Liver (tissue), 9 donors: ENCODE data around the gene NAA38. TPM values are rescaled to one million over a fixed set of nuclear protein-coding genes. Genes with fewer than 3 reads are reported as not detected.
A peak's percentile ranks its signal among the peaks of the same experiment; 100 is the strongest.

ENCODE experiments used
- DNase-seq: peaks from one replicate; pipeline ENCODE4 v3.0.0-alpha.2; 2017; ENCODE audit warnings: low spot score
- H3K27ac ChIP-seq, 2 donors: one replicate each; pipeline ENCODE4 v1.7.0; 2013; ENCODE audit warnings: inconsistent platforms in 2 of 2, low read length in 2 of 2, control low read depth in 1 of 2, low read depth in 1 of 2, mild to moderate bottlenecking in 1 of 2
- H3K27me3 ChIP-seq, 4 donors: one replicate each; pipeline versions ENCODE4 v1.6.1 to v1.7.0; 2013; ENCODE audit warnings: low read length in 3 of 4, inconsistent platforms in 1 of 4, mild to moderate bottlenecking in 1 of 4, moderate library complexity in 1 of 4; ENCODE audit not compliant: control insufficient read depth in 4 of 4, insufficient read depth in 4 of 4
- H3K36me3 ChIP-seq, 4 donors: one replicate each; pipeline versions ENCODE4 v1.6.1 to v1.7.0; 2013; ENCODE audit warnings: low read length in 3 of 4, mild to moderate bottlenecking in 3 of 4, low read depth in 1 of 4, moderate library complexity in 1 of 4; ENCODE audit not compliant: control insufficient read depth in 4 of 4, insufficient read depth in 3 of 4
- H3K4me1 ChIP-seq, 4 donors: one replicate each; pipeline versions ENCODE4 v1.6.1 to v1.7.0; 2013; ENCODE audit warnings: low read length in 3 of 4, mild to moderate bottlenecking in 3 of 4, moderate library complexity in 1 of 4; ENCODE audit not compliant: control insufficient read depth in 4 of 4, insufficient read depth in 4 of 4
- H3K4me3 ChIP-seq, 3 donors: one replicate each; pipeline versions ENCODE4 v1.6.1 to v1.7.0; 2013; ENCODE audit warnings: low read length in 3 of 3, control low read depth in 1 of 3, low read depth in 1 of 3, mild to moderate bottlenecking in 1 of 3
- H3K9ac ChIP-seq, 2 donors: one replicate each; pipeline ENCODE4 v1.7.0; 2013; ENCODE audit warnings: low read length in 2 of 2, mild to moderate bottlenecking in 2 of 2, moderate library complexity in 2 of 2, control low read depth in 1 of 2, low read depth in 1 of 2
- H3K9me3 ChIP-seq, 4 donors: one replicate each; pipeline versions ENCODE4 v1.6.1 to v1.7.0; 2013; ENCODE audit warnings: low read length in 3 of 4; ENCODE audit not compliant: control insufficient read depth in 4 of 4
- CTCF ChIP-seq: fragments of 150-350 bp; IDR thresholded peaks from 2 replicates; pipeline ENCODE4 v1.5.1; 2017; ENCODE audit warnings: improper control_type of control experiment, low read depth, low read length; ENCODE audit not compliant: missing input control
- EGR1 ChIP-seq, 2 donors: IDR thresholded peaks; 2 replicates each; pipeline ENCODE4 v1.6.1; 2016 to 2018; ENCODE audit warnings: antibody characterized with exemption in 2 of 2, low read depth in 2 of 2
- FOXA1 ChIP-seq: IDR thresholded peaks from 2 replicates; pipeline ENCODE4 v1.6.1; 2016; ENCODE audit warnings: antibody characterized with exemption
- FOXA2 ChIP-seq: IDR thresholded peaks from 2 replicates; pipeline ENCODE4 v1.6.1; 2016; ENCODE audit warnings: antibody characterized with exemption
- GABPA ChIP-seq, 2 donors: IDR thresholded peaks in 1 of 2; conservative IDR thresholded peaks in 1 of 2; 2 replicates each; pipeline ENCODE4 v1.6.1; 2016; ENCODE audit warnings: antibody characterized with exemption in 2 of 2, mild to moderate bottlenecking in 1 of 2, moderate library complexity in 1 of 2
- HNF4A ChIP-seq, 2 donors: conservative IDR thresholded peaks; 2 replicates each; pipeline ENCODE4 v1.6.1; 2016; ENCODE audit warnings: antibody characterized with exemption in 2 of 2, mild to moderate bottlenecking in 2 of 2
- JUND ChIP-seq, 2 donors: IDR thresholded peaks; 2 replicates each; pipeline ENCODE4 v1.6.1; 2016; ENCODE audit warnings: antibody characterized with exemption in 2 of 2
- NR2F2 ChIP-seq: IDR thresholded peaks from 2 replicates; pipeline ENCODE4 v1.6.1; 2016; ENCODE audit warnings: antibody characterized with exemption
- RAD21 ChIP-seq, 2 donors: IDR thresholded peaks; 2 replicates each; pipeline ENCODE4 v1.6.1; 2016; ENCODE audit warnings: antibody characterized with exemption in 2 of 2, mild to moderate bottlenecking in 2 of 2
- RXRA ChIP-seq, 2 donors: IDR thresholded peaks; 2 replicates each; pipeline ENCODE4 v1.6.1; 2017 to 2018; ENCODE audit warnings: antibody characterized with exemption in 2 of 2, mild to moderate bottlenecking in 1 of 2
- SP1 ChIP-seq: IDR thresholded peaks from 2 replicates; pipeline ENCODE4 v1.6.1; 2018; ENCODE audit warnings: antibody characterized with exemption, mild to moderate bottlenecking
- TAF1 ChIP-seq: conservative IDR thresholded peaks from 2 replicates; pipeline ENCODE4 v1.6.1; 2016; ENCODE audit warnings: antibody characterized with exemption, mild to moderate bottlenecking
- YY1 ChIP-seq: IDR thresholded peaks from 2 replicates; pipeline ENCODE4 v1.6.1; 2016; ENCODE audit warnings: antibody characterized with exemption, mild to moderate bottlenecking
- ZBTB33 ChIP-seq: IDR thresholded peaks from 2 replicates; pipeline ENCODE4 v1.6.1; 2016; ENCODE audit warnings: antibody characterized with exemption
- WGBS: extraction: QIAGEN DNeasy Blood & Tissue Kit; methylation state at CpG from one replicate; pipeline ENCODE4 v1.1.7; 2013; 5-methylcytosine and 5-hydroxymethylcytosine counted together
- polyA plus RNA-seq, 2 donors: library from polyadenylated mRNA; stranded (reverse) in 1 of 2; unstranded in 1 of 2; fragments of 200-250 nt in 1 of 2; fragments of >200 nt in 1 of 2; fragmentation: Nextera tagmentation in 1 of 2; extraction: Ambion mirVana in 1 of 2; gene quantifications; one replicate each; pipeline versions ENCODE4 v1.2.1 to v1.2.3, GENCODE V29; 2013 to 2015
- total RNA-seq, 2 donors: library from RNA; depleted of rRNA; stranded (reverse); fragments of >200 nt; gene quantifications; one replicate each; pipeline ENCODE4 v1.2.3, GENCODE V29; 2014
- TF ChIP-seq, protein P1 (sequence below): IDR thresholded peaks from 2 replicates; pipeline ENCODE4 v1.6.1; 2016; ENCODE audit warnings: antibody characterized with exemption
- TF ChIP-seq, protein P2 (sequence below): IDR thresholded peaks from 2 replicates; pipeline ENCODE4 v1.6.1; 2016; ENCODE audit warnings: antibody characterized with exemption
- TF ChIP-seq, protein P3 (sequence below): IDR thresholded peaks from 2 replicates; pipeline ENCODE4 v1.6.1; 2016; ENCODE audit warnings: antibody characterized with exemption, mild to moderate bottlenecking
- donor health status: healthy.
- donor health status: healthy.
- donor health status: healthy.
- donor health status: healthy.
- donor health status: healthy.

NAA38 gene
- total and polyA plus RNA-seq, 4 donors, result 24.3 to 118 (median 56.8) TPM

DNA sequence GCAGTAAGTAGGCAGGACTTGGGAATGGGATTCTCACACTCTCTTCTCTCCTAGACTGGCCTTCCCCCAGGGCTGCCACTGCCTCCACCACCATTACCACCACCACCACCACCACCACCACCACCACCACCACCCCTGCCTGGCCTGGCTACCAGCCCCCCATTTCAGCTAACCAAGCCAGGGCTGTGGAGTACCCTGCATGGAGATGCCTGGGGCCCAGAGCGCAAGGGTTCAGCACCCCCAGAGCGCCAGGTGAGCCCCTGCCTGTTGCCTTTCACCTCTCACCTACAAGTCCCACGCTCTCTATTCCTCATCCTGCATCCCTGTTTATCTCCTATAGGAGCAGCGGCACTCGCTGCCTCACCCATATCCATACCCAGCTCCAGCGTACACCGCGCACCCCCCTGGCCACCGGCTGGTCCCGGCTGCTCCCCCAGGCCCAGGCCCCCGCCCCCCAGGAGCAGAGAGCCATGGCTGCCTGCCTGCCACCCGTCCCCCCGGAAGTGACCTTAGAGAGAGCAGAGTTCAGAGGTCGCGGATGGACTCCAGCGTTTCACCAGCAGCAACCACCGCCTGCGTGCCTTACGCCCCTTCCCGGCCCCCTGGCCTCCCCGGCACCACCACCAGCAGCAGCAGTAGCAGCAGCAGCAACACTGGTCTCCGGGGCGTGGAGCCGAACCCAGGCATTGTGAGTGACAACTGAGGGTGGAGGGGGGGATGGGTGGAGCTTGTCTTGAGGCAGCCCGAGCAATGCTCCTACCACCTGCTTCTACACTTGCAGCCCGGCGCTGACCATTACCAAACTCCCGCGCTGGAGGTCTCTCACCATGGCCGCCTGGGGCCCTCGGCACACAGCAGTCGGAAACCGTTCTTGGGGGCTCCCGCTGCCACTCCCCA lies 10.3 kb downstream of the NAA38 start (continued):
- no peak for TF ChIP-seq SP1
- no peak for TF ChIP-seq HNF4A (conservative IDR thresholded peaks at IDR 0.05)
- no peak for TF ChIP-seq NR2F2
- TF ChIP-seq RXRA (IDR thresholded peaks at IDR 0.05), result no peak
- TF ChIP-seq FOXA2, result no peak
- TF ChIP-seq JUND (IDR thresholded peaks at IDR 0.05), result no peak
- TF ChIP-seq, protein P1, sequence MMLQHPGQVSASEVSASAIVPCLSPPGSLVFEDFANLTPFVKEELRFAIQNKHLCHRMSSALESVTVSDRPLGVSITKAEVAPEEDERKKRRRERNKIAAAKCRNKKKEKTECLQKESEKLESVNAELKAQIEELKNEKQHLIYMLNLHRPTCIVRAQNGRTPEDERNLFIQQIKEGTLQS, result no peak
- no peak for TF ChIP-seq FOXA1
- TF ChIP-seq GABPA (IDR thresholded peaks at IDR 0.05 in 1 of 2, conservative IDR thresholded peaks at IDR 0.05 in 1 of 2), result no peak

- no peak overlapping the region for H3K9ac ChIP-seq
- H3K9me3 ChIP-seq, result no peaks in the 10 kb centered on the region
- WGBS, result 89% methylated on average over 22 of the region's 22 CpGs
- no peak for DNase-seq
- H3K27me3 ChIP-seq, result no peaks in the 10 kb centered on the region
- peaks cover 13 to 40% (median 20%) of the 10 kb centered on the region in 4 donors for H3K36me3 ChIP-seq
- no peak for TF ChIP-seq FOXA2
- peaks cover 0 to 21% (median 13%) of the 10 kb centered on the region in 4 donors for H3K4me1 ChIP-seq
- H3K4me3 ChIP-seq, result no peak overlapping the region
- H3K27ac ChIP-seq, result no peak overlapping the region
These were observed 11.2 kb downstream of the NAA38 start for GRCh38 chr17:7846063-7846735.

GRCh38 chr17:7845359-7846062 lies 11.8 kb downstream of the NAA38 start:
- H3K9me3 ChIP-seq, result no peaks in the 10 kb centered on the region
- H3K27ac ChIP-seq, result peak overlapping the region; percentile 99 to 100
- H3K9ac ChIP-seq, result peak overlapping the region in 1 of 2 donors; percentile 60
- peak overlapping the region; percentile 1 to 90 (median 66) for H3K4me3 ChIP-seq
- no peak for TF ChIP-seq SP1
- no peak for TF ChIP-seq RAD21 (IDR thresholded peaks at IDR 0.05)
- TF ChIP-seq CTCF, result no peak
- TF ChIP-seq, protein P1, result no peak
- TF ChIP-seq ZBTB33, result no peak
- TF ChIP-seq, protein P2, sequence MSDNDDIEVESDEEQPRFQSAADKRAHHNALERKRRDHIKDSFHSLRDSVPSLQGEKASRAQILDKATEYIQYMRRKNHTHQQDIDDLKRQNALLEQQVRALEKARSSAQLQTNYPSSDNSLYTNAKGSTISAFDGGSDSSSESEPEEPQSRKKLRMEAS, result no peak
- TF ChIP-seq EGR1 (IDR thresholded peaks at IDR 0.05; ENCODE audit: low read depth in 2 of 2), result no peak
- no peak for TF ChIP-seq GABPA (IDR thresholded peaks at IDR 0.05 in 1 of 2, conservative IDR thresholded peaks at IDR 0.05 in 1 of 2)
- no peak for TF ChIP-seq YY1
- no peak for TF ChIP-seq HNF4A (conservative IDR thresholded peaks at IDR 0.05)
- TF ChIP-seq NR2F2, result no peak
- no peak for TF ChIP-seq TAF1
- TF ChIP-seq JUND (IDR thresholded peaks at IDR 0.05), result no peak
- TF ChIP-seq, protein P3, sequence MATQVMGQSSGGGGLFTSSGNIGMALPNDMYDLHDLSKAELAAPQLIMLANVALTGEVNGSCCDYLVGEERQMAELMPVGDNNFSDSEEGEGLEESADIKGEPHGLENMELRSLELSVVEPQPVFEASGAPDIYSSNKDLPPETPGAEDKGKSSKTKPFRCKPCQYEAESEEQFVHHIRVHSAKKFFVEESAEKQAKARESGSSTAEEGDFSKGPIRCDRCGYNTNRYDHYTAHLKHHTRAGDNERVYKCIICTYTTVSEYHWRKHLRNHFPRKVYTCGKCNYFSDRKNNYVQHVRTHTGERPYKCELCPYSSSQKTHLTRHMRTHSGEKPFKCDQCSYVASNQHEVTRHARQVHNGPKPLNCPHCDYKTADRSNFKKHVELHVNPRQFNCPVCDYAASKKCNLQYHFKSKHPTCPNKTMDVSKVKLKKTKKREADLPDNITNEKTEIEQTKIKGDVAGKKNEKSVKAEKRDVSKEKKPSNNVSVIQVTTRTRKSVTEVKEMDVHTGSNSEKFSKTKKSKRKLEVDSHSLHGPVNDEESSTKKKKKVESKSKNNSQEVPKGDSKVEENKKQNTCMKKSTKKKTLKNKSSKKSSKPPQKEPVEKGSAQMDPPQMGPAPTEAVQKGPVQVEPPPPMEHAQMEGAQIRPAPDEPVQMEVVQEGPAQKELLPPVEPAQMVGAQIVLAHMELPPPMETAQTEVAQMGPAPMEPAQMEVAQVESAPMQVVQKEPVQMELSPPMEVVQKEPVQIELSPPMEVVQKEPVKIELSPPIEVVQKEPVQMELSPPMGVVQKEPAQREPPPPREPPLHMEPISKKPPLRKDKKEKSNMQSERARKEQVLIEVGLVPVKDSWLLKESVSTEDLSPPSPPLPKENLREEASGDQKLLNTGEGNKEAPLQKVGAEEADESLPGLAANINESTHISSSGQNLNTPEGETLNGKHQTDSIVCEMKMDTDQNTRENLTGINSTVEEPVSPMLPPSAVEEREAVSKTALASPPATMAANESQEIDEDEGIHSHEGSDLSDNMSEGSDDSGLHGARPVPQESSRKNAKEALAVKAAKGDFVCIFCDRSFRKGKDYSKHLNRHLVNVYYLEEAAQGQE, result no peak
- peaks cover 13 to 33% (median 18%) of the 10 kb centered on the region in 4 donors for H3K36me3 ChIP-seq
- no peaks in the 10 kb centered on the region for H3K27me3 ChIP-seq
- 86% methylated on average over 15 of the region's 15 CpGs for WGBS
- no peak for DNase-seq
- peaks cover 0 to 28% (median 19%) of the 10 kb centered on the region in 4 donors for H3K4me1 ChIP-seq
